GM23338 (cell line): ENCODE data around the gene HS6ST2. TPM values are rescaled to one million over a fixed set of nuclear protein-coding genes. Genes with fewer than 3 reads are reported as not detected.

Experiments
- ATAC-seq: fragments of 200-7000 bp; cut with Tn5 transposase; 3 replicates; pipeline ENCODE4 v1.9.1; 2020
- DNase-seq: peaks from one replicate; pipeline ENCODE4 v3.0.0-alpha.2; 2015; ENCODE audit warnings: low spot score
- H2AFZ ChIP-seq: fragments of 200-600 bp; sonication (generic); 2 replicates; pipeline ENCODE4 v1.8.0; 2016; ENCODE audit warnings: antibody characterized with exemption, mild to moderate bottlenecking, moderate library complexity
- H3F3A ChIP-seq: fragments of 200-600 bp; sonication (generic); replicated peaks from 2 replicates; pipeline ENCODE4 v1.8.0; 2017; ENCODE audit warnings: antibody characterized with exemption, mixed run types, low read depth
- H3K27ac ChIP-seq: fragments of 200-600 bp; sonication (generic); 2 replicates; pipeline ENCODE4 v1.6.1; 2016; ENCODE audit warnings: low read depth
- H3K27me3 ChIP-seq: fragments of 200-600 bp; sonication (generic); 2 replicates; pipeline ENCODE4 v1.8.0; 2016; ENCODE audit warnings: mild to moderate bottlenecking, mixed run types, moderate library complexity; ENCODE audit not compliant: insufficient read depth
- H3K36me3 ChIP-seq: fragments of 200-600 bp; sonication (generic); 2 replicates; pipeline ENCODE4 v1.8.0; 2016; ENCODE audit warnings: mild to moderate bottlenecking; ENCODE audit not compliant: insufficient read depth
- H3K4me1 ChIP-seq: fragments of 200-600 bp; sonication (generic); 2 replicates; pipeline ENCODE4 v1.8.0; 2016; ENCODE audit warnings: mild to moderate bottlenecking, moderate library complexity; ENCODE audit not compliant: insufficient read depth
- H3K4me2 ChIP-seq: fragments of 200-600 bp; sonication (generic); 2 replicates; pipeline ENCODE4 v1.7.1; 2017; ENCODE audit warnings: mixed run types
- H3K4me3 ChIP-seq: fragments of 200-600 bp; sonication (generic); 2 replicates; pipeline ENCODE4 v1.6.1; 2016; ENCODE audit warnings: mixed run types
- H3K79me2 ChIP-seq: fragments of 200-600 bp; sonication (generic); replicated peaks from 2 replicates; pipeline ENCODE4 v1.8.0; 2017; ENCODE audit warnings: mild to moderate bottlenecking; ENCODE audit not compliant: insufficient read depth
- H3K9me2 ChIP-seq: fragments of 200-600 bp; sonication (generic); 2 replicates; pipeline ENCODE4 v1.8.0; 2017; ENCODE audit not compliant: insufficient read depth
- H4K20me1 ChIP-seq: fragments of 200-600 bp; sonication (generic); replicated peaks from 2 replicates; pipeline ENCODE4 v1.8.0; 2017; ENCODE audit warnings: mild to moderate bottlenecking; ENCODE audit not compliant: insufficient read depth
- H3K27ac Mint-ChIP-seq: 2 replicates; pipeline ENCODE4 v1.8.0; 2020; ENCODE audit warnings: inconsistent platforms, mild to moderate bottlenecking, moderate library complexity, mixed read lengths
- H3K27me3 Mint-ChIP-seq: 3 replicates; pipeline ENCODE4 v1.8.0; 2022; ENCODE audit warnings: low read depth, mild to moderate bottlenecking, moderate library complexity, mixed read lengths, inconsistent platforms; ENCODE audit not compliant: insufficient read depth, poor library complexity
- H3K36me3 Mint-ChIP-seq: 3 replicates; pipeline ENCODE4 v1.8.0; 2021; ENCODE audit warnings: low read depth, mild to moderate bottlenecking, inconsistent platforms, moderate library complexity, mixed read lengths
- H3K4me1 Mint-ChIP-seq: 3 replicates; pipeline ENCODE4 v1.8.0; 2020; ENCODE audit warnings: mild to moderate bottlenecking, inconsistent platforms, mixed read lengths
- H3K4me3 Mint-ChIP-seq: 3 replicates; pipeline ENCODE4 v1.8.0; 2021; ENCODE audit warnings: moderate library complexity, mild to moderate bottlenecking, inconsistent platforms, mixed read lengths
- H3K9me3 Mint-ChIP-seq: 3 replicates; pipeline ENCODE4 v1.8.0; 2020; ENCODE audit warnings: moderate library complexity, mild to moderate bottlenecking, inconsistent platforms, mixed read lengths
- CREB1 ChIP-seq: fragments of 250-450 bp; sonication (Bioruptor Pico); IDR thresholded peaks from 2 replicates; pipeline ENCODE4 v1.5.0; 2020; ENCODE audit warnings: low read depth, mild to moderate bottlenecking, moderate library complexity
- CTCF ChIP-seq, 2 experiments: fragments of 200-600 bp in 1 of 2; sonication (generic) in 1 of 2; conservative IDR thresholded peaks; 2 replicates each; pipeline versions ENCODE4 v1.5.1 to v1.6.1; 2016 to 2017; ENCODE audit warnings: antibody characterized with exemption in 2 of 2, low read depth in 2 of 2, mild to moderate bottlenecking in 2 of 2, moderate library complexity in 1 of 2
- ETS1 ChIP-seq: IDR thresholded peaks from 2 replicates; pipeline ENCODE4 v1.6.1; 2016; ENCODE audit warnings: antibody characterized with exemption
- EZH2 ChIP-seq: fragments of 200-600 bp; sonication (generic); IDR thresholded peaks from one replicate; pipeline ENCODE4 v1.8.0; 2017; ENCODE audit warnings: antibody characterized with exemption, mild to moderate bottlenecking, low read depth; ENCODE audit not compliant: unreplicated experiment
- EZH2phosphoT487 ChIP-seq: fragments of 200-600 bp; sonication (generic); IDR thresholded peaks from one replicate; pipeline ENCODE4 v1.8.1; 2018; ENCODE audit warnings: antibody characterized with exemption; ENCODE audit not compliant: unreplicated experiment
- JUNB ChIP-seq: IDR thresholded peaks from one replicate; pipeline ENCODE4 v1.6.1; 2016; ENCODE audit warnings: antibody characterized with exemption; ENCODE audit not compliant: unreplicated experiment
- NANOG ChIP-seq: IDR thresholded peaks from 2 replicates; pipeline ENCODE4 v1.6.1; 2016; ENCODE audit warnings: antibody characterized with exemption, borderline replicate concordance
- POLR2AphosphoS5 ChIP-seq: IDR thresholded peaks from 2 replicates; pipeline ENCODE4 v1.6.1; 2016; ENCODE audit warnings: antibody characterized with exemption, low read depth
- REST ChIP-seq: IDR thresholded peaks from one replicate; pipeline ENCODE4 v1.6.1; 2018; ENCODE audit warnings: antibody characterized with exemption; ENCODE audit not compliant: unreplicated experiment
- STAT1 ChIP-seq: IDR thresholded peaks from one replicate; pipeline ENCODE4 v1.6.1; 2016; ENCODE audit warnings: antibody characterized with exemption; ENCODE audit not compliant: unreplicated experiment
- ZNF114 ChIP-seq: fragments of 250-450 bp; sonication (Bioruptor Pico); IDR thresholded peaks from 2 replicates; pipeline ENCODE4 v1.5.0; 2020; ENCODE audit warnings: mild to moderate bottlenecking, moderate library complexity
- ZNF331 ChIP-seq: fragments of 250-450 bp; sonication (Bioruptor Pico); IDR thresholded peaks from 2 replicates; pipeline ENCODE4 v1.5.0; 2020; ENCODE audit warnings: low read depth, mild to moderate bottlenecking, moderate library complexity
- polyA plus RNA-seq: library from polyadenylated mRNA; unstranded; fragments of >200 nt; fragmentation: Nextera tagmentation; extraction: Ambion mirVana; gene quantifications from 2 replicates; pipeline ENCODE4 v1.2.1, GENCODE V29; 2016
- total RNA-seq: library from RNA; depleted of rRNA; stranded (reverse); fragments of >200 nt; shearing (Covaris generic); gene quantifications from 2 replicates; pipeline ENCODE4 v1.2.3, GENCODE V29; 2014

HS6ST2 gene
- total and polyA plus RNA-seq, 2 experiments from 2014 or later, result 0.82 to 4.8 TPM

- Mint-ChIP-seq H3K9me3 (no peaks in the 10 kb centered on the region), H3K27ac (no peak overlapping the region), H3K36me3 (no peaks in the 10 kb centered on the region), H3K27me3 (peaks cover 39% of the 10 kb centered on the region), H3K4me3 (no peak overlapping the region), H3K4me1 (peaks cover 37% of the 10 kb centered on the region)
- ATAC-seq (no peak), DNase-seq (no peak)
- H3K36me3 ChIP-seq, result no peaks in the 10 kb centered on the region
- H3F3A ChIP-seq, result no peaks in the 10 kb centered on the region
- peaks cover 66% of the 10 kb centered on the region for H3K27me3 ChIP-seq
- no peak overlapping the region for H3K4me3 ChIP-seq
- TF ChIP-seq EZH2phosphoT487 (no peak), NANOG (no peak), POLR2AphosphoS5 (no peak)
- no peak overlapping the region for H2AFZ ChIP-seq
- H3K9me2 ChIP-seq, result no peaks in the 10 kb centered on the region
- no peaks in the 10 kb centered on the region for H4K20me1 ChIP-seq
- H3K4me1 ChIP-seq, result peaks cover 5% of the 10 kb centered on the region; the same call in 1 of the 2 replicates
- H3K4me2 ChIP-seq, result no peak overlapping the region
- H3K27ac ChIP-seq, result no peak overlapping the region
- H3K79me2 ChIP-seq, result no peaks in the 10 kb centered on the region
Observed at GRCh38 chrX:132668178-132668577, 290.3 kb downstream of the HS6ST2 start.

- no peak overlapping the region for H3K27ac ChIP-seq
- no peak overlapping the region for H3K4me3 ChIP-seq
- no peaks in the 10 kb centered on the region for H3F3A ChIP-seq
- H3K4me3 Mint-ChIP-seq, result no peak overlapping the region
- no peak for ATAC-seq
- TF ChIP-seq ZNF114, result no peak
- TF ChIP-seq STAT1, result no peak
- TF ChIP-seq ETS1, result no peak
- no peak for TF ChIP-seq CTCF (conservative IDR thresholded peaks at IDR 0.05; ENCODE audit: low read depth in 2 of 2)
- TF ChIP-seq CREB1 (CRISPR knock-in tag), result no peak
- TF ChIP-seq EZH2phosphoT487, result no peak
- TF ChIP-seq POLR2AphosphoS5, result no peak
- no peak for TF ChIP-seq ZNF331
- no peak for TF ChIP-seq REST
- no peak for TF ChIP-seq NANOG
- TF ChIP-seq JUNB, result no peak
- no peak for TF ChIP-seq EZH2
- H3K27ac Mint-ChIP-seq, result no peak overlapping the region
- peaks cover 45% of the 10 kb centered on the region for H3K27me3 ChIP-seq
- no peaks in the 10 kb centered on the region for H3K9me2 ChIP-seq
- no peaks in the 10 kb centered on the region for H3K79me2 ChIP-seq
- H3K36me3 Mint-ChIP-seq, result no peaks in the 10 kb centered on the region
- no peak overlapping the region for H3K4me2 ChIP-seq
- H3K4me1 Mint-ChIP-seq, result peaks cover 13% of the 10 kb centered on the region
- peaks cover 17% of the 10 kb centered on the region for H3K27me3 Mint-ChIP-seq
- no peak overlapping the region for H2AFZ ChIP-seq
- no peaks in the 10 kb centered on the region for H4K20me1 ChIP-seq
- no peaks in the 10 kb centered on the region for H3K4me1 ChIP-seq
- H3K9me3 Mint-ChIP-seq, result no peaks in the 10 kb centered on the region
- no peak for DNase-seq
- no peaks in the 10 kb centered on the region for H3K36me3 ChIP-seq
Observed at GRCh38 chrX:132665676-132666075, 292.8 kb downstream of the HS6ST2 start.
